Activated CD4-positive, CD25-positive, alpha-beta regulatory T cell (primary cell): ENCODE results near the gene KDM4C.

Experiments
- DNase-seq, 4 experiments: peaks; one replicate each; lab custom pipeline; 2025; lab: John Stamatoyannopoulos, UW

KDM4C gene

GRCh38 chr9:7143645-7144200 lies 385.9 kb downstream of the KDM4C start:
- DNase-seq = no peak

- DNase-seq = no peak
Measured at GRCh38 chr9:7144265-7145046, 386.7 kb downstream of the KDM4C start.

GRCh38 chr9:7145361-7146069 lies 387.7 kb downstream of the KDM4C start:
- DNase-seq = no peak

GRCh38 chr9:7146582-7146981 lies 388.8 kb downstream of the KDM4C start:
- DNase-seq = no peak

- DNase-seq = no peak
Measured at GRCh38 chr9:7147121-7148090, 389.6 kb downstream of the KDM4C start.

GRCh38 chr9:7148243-7148765 lies 390.5 kb downstream of the KDM4C start:
- DNase-seq = no peak

- DNase-seq = no peak
Measured at GRCh38 chr9:7149258-7149657, 391.5 kb downstream of the KDM4C start.

- no peak for DNase-seq
Measured at GRCh38 chr9:7150153-7150890, 392.5 kb downstream of the KDM4C start.

GRCh38 chr9:7153134-7153533 lies 395.4 kb downstream of the KDM4C start:
- DNase-seq = no peak

- DNase-seq = no peak
Measured at GRCh38 chr9:7153566-7153965, 395.8 kb downstream of the KDM4C start.

- DNase-seq = no peak
Measured at GRCh38 chr9:7154003-7154619, 396.3 kb downstream of the KDM4C start.

- DNase-seq = no peak
Measured at GRCh38 chr9:7154650-7155049, 396.9 kb downstream of the KDM4C start.

GRCh38 chr9:7161469-7161868 lies 403.7 kb downstream of the KDM4C start:
- no peak for DNase-seq

- no peak for DNase-seq
Measured at GRCh38 chr9:7163932-7164331, 406.2 kb downstream of the KDM4C start.

- no peak for DNase-seq
Measured at GRCh38 chr9:7164440-7165330, 406.9 kb downstream of the KDM4C start.

- DNase-seq = no peak
Measured at GRCh38 chr9:7165331-7165975, 407.7 kb downstream of the KDM4C start.

- DNase-seq = no peak
Measured at GRCh38 chr9:7166074-7166473, 408.3 kb downstream of the KDM4C start.

- no peak for DNase-seq
Measured at GRCh38 chr9:7169717-7170389, 412.1 kb downstream of the KDM4C start.
